ENCODE measurements around the gene CHL1.

CHL1 gene, protein sequence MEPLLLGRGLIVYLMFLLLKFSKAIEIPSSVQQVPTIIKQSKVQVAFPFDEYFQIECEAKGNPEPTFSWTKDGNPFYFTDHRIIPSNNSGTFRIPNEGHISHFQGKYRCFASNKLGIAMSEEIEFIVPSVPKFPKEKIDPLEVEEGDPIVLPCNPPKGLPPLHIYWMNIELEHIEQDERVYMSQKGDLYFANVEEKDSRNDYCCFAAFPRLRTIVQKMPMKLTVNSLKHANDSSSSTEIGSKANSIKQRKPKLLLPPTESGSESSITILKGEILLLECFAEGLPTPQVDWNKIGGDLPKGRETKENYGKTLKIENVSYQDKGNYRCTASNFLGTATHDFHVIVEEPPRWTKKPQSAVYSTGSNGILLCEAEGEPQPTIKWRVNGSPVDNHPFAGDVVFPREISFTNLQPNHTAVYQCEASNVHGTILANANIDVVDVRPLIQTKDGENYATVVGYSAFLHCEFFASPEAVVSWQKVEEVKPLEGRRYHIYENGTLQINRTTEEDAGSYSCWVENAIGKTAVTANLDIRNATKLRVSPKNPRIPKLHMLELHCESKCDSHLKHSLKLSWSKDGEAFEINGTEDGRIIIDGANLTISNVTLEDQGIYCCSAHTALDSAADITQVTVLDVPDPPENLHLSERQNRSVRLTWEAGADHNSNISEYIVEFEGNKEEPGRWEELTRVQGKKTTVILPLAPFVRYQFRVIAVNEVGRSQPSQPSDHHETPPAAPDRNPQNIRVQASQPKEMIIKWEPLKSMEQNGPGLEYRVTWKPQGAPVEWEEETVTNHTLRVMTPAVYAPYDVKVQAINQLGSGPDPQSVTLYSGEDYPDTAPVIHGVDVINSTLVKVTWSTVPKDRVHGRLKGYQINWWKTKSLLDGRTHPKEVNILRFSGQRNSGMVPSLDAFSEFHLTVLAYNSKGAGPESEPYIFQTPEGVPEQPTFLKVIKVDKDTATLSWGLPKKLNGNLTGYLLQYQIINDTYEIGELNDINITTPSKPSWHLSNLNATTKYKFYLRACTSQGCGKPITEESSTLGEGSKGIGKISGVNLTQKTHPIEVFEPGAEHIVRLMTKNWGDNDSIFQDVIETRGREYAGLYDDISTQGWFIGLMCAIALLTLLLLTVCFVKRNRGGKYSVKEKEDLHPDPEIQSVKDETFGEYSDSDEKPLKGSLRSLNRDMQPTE (N-terminal part only)

GRCh38 chr3:196311-197148, at the start of gene CHL1:
Gene CHL1 (plus strand): TSS chr3:196763. CDS start chr3:319777, 123,014 bp downstream.
- in situ Hi-C loops (cut with MboI; ENCODE audit: low sequenced_read_pairs), result no loop called here

- in situ Hi-C loops (cut with MboI; ENCODE audit: low sequenced_read_pairs), result no loop called here
Observed at GRCh38 chr3:151614-152189, 44.9 kb upstream of the CHL1 start.

- in situ Hi-C loops (cut with MboI; ENCODE audit: low sequenced_read_pairs), result no loop called here
Observed at GRCh38 chr3:159974-160373, 36.6 kb upstream of the CHL1 start.

DNA sequence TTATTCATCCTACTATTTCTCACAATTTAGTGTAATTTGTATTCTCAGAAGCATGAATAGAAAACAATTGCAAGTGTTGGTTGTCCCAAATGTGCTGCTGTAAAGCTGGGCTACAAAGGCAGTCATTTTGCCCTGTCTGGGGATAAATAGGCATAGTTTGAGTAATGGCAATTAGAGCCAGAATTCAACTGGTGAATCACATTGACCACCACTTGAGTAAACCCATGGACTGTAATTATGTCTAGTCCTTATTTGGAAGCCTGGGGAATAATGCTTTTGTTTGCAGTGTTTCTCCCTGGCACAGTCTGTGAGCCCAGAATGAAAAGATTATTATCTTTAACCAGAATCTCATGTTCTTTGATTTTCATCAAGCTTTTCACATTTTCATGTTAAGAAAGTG, 30.5 kb upstream of the CHL1 start:
- in situ Hi-C loops (cut with MboI; ENCODE audit: low sequenced_read_pairs), result no loop called here

DNA sequence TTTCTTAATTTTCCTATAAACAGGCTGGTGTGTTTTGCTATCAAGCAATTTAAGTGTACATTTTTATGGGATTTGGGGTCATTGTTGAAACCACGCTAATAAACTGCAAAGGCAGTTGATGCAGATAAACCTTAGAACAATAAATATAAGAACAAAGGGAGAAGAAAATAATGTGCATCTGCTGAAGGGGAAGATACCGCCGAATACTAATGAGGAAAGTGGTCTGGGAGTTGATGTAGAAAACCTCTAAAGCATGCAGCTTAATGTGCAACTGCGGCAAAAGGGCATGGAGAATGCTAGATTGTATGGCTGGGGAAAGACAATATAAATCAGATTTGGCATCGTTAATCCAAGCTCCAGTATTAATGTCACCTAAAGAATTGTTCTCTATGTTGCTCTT, 29.8 kb upstream of the CHL1 start:
- in situ Hi-C loops (cut with MboI; ENCODE audit: low sequenced_read_pairs), result no loop called here

GRCh38 chr3:173886-174285, 22.7 kb upstream of the CHL1 start:
- in situ Hi-C loops (cut with MboI; ENCODE audit: low sequenced_read_pairs), result no loop called here

DNA sequence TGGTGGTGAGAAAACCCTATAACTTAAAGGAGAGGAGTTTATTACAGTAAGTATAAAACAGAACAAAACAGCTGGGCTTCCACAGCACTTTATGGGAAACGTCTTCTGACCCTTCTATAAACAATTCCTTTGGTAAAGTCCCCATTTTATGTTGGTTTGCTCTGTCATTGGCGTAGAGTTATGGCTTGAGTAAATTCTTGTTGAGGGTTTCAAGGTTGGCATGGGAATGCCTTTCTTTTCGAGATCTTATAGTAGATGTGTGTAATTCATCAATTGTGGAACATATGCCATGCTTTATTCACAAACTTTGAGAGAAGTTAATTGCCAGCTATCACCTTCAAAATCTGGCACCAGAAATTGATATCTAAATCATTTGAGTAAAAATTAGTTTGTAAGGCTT, 11.6 kb upstream of the CHL1 start:
- in situ Hi-C loops (cut with MboI; ENCODE audit: low sequenced_read_pairs), result no loop called here

- in situ Hi-C loops (cut with MboI; ENCODE audit: low sequenced_read_pairs), result no loop called here
Observed at GRCh38 chr3:192215-192929, 4.2 kb upstream of the CHL1 start.

- in situ Hi-C loops (cut with MboI; ENCODE audit: low sequenced_read_pairs), result no loop called here
Observed at GRCh38 chr3:194001-194400, 2.6 kb upstream of the CHL1 start.

GRCh38 chr3:194421-194820, 2.1 kb upstream of the CHL1 start:
- in situ Hi-C loops (cut with MboI; ENCODE audit: low sequenced_read_pairs), result no loop called here

DNA sequence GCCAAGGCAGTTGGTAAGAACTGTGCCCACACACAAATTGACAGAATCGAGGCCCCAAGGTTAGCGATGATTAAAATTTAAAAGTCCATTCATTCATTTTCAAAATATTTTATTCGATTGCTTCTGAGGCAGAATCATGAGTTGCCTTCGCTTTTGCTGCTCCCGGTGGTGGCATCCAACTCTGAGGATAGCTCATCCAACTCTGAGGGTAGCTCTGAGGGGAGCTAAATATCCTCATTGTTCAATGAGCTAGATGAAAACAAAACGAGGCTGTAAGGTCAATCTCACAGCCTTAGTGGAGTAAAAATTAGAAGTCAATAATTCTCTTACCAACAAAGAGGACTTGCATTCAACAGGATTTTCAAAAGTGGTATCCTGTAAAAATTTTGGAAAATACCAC, 897 bp upstream of the CHL1 start:
- in situ Hi-C loops (cut with MboI; ENCODE audit: low sequenced_read_pairs), result no loop called here

GRCh38 chr3:197149-197827, 725 bp downstream of the CHL1 start:
- in situ Hi-C loops (cut with MboI; ENCODE audit: low sequenced_read_pairs), result no loop called here

GRCh38 chr3:197828-198491, 1.4 kb downstream of the CHL1 start:
- in situ Hi-C loops (cut with MboI; ENCODE audit: low sequenced_read_pairs), result no loop called here

- in situ Hi-C loops (cut with MboI; ENCODE audit: low sequenced_read_pairs), result no loop called here
Observed at GRCh38 chr3:199835-200234, 3.3 kb downstream of the CHL1 start.

GRCh38 chr3:200758-201325, 4.3 kb downstream of the CHL1 start:
- in situ Hi-C loops (cut with MboI; ENCODE audit: low sequenced_read_pairs), result no loop called here

GRCh38 chr3:204102-204501, 7.5 kb downstream of the CHL1 start:
- in situ Hi-C loops (cut with MboI; ENCODE audit: low sequenced_read_pairs), result no loop called here

DNA sequence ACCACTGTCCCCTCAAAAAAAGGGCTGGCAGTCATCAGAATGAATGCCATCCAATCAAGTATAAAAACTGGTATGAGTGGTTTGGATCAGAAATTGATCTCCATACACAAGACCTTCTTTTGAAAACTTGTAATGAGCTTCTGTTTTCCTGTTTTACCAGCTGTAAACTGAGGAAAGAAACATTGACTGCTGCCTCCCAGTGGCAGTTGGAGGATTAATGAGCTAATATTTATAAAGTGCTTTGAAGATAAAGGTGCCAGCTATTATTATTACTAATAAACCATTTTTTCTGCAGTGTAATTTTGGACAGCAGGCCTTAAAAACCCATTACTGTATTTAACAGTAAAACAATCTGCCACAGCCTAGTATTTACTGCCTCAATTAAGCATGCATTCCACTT, 11.4 kb downstream of the CHL1 start:
- in situ Hi-C loops (cut with MboI; ENCODE audit: low sequenced_read_pairs), result no loop called here

DNA sequence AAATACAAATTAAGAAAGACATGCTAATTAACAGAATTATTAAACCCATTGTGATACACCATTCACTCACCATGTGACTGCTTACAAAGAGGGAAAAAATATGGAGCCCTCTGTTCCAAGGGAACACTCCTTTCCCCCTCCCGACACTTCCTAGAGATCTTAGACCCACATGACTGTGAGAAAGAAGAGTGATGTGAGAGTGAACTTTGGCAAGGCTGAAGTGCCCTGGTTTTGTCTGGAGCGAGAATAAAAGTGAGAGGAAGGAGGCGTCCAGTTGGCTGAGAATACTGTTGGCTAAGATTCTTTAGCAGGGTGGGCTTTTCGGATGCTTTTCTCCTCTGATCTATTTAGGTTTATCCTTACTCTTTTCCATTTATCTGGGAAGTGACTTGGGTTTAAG, 14.1 kb downstream of the CHL1 start:
- in situ Hi-C loops (cut with MboI; ENCODE audit: low sequenced_read_pairs), result no loop called here

All from HL-60/S4 treated with retinoic acid at 250 ng/mL for 4 days and 3 days (cell line).